IMR-90 (cell line): Measurements from ENCODE around the gene NMNAT1. TPM values are rescaled to one million over a fixed set of nuclear protein-coding genes. Genes with fewer than 3 reads are reported as not detected.

Source experiments
- ATAC-seq: fragments of 200-7000 bp; cut with Tn5 transposase; 2 replicates; pipeline ENCODE4 v1.9.1; 2020; ENCODE audit warnings: low read depth, mild to moderate bottlenecking, moderate library complexity
- BruUV-seq: library from RNA; stranded (reverse); fragments of 400-500 nt; replicated peaks from 2 replicates; lab custom pipeline; 2021; lab: Mats Ljungman, UMichigan
- CTCF ChIA-PET: fragments of 300-600 bp; formaldehyde crosslinking; extraction: SDS; loops from one replicate; lab custom pipeline; 2021; ENCODE audit warnings: antibody characterized with exemption; lab: Yijun Ruan, JAX
- POLR2A ChIA-PET: fragments of 300-600 bp; sonication (Branson Sonifier 250); formaldehyde crosslinking; loops from one replicate; lab custom pipeline; 2022; ENCODE audit warnings: antibody characterized with exemption; ENCODE audit not compliant: unreplicated experiment; lab: Charles Lee
- DNase-seq: peaks from one replicate; pipeline ENCODE4 v3.0.0; 2013
- H2AFZ ChIP-seq: replicated peaks from 2 replicates; pipeline ENCODE3; 2013; ENCODE audit warnings: low read length, mild to moderate bottlenecking; ENCODE audit not compliant: poor library complexity
- H2AK5ac ChIP-seq: 2 replicates; pipeline ENCODE4 v1.6.1; 2013; ENCODE audit warnings: low read depth, low read length, inconsistent platforms
- H2AK9ac ChIP-seq: replicated peaks from 2 replicates; pipeline ENCODE3; 2013; ENCODE audit warnings: mild to moderate bottlenecking, low read depth, low read length, moderate library complexity; ENCODE audit not compliant: poor library complexity
- H2BK120ac ChIP-seq: 2 replicates; pipeline ENCODE4 v1.6.1; 2013; ENCODE audit warnings: low read depth, low read length, inconsistent platforms
- H2BK15ac ChIP-seq: 3 replicates; pipeline ENCODE4 v1.6.1; 2013; ENCODE audit warnings: low read depth, low read length, inconsistent platforms
- H2BK20ac ChIP-seq: 2 replicates; pipeline ENCODE4 v1.6.1; 2013; ENCODE audit warnings: low read depth, mild to moderate bottlenecking, inconsistent platforms, low read length, moderate library complexity
- H2BK5ac ChIP-seq: 2 replicates; pipeline ENCODE4 v1.6.1; 2013; ENCODE audit warnings: mild to moderate bottlenecking, low read depth, low read length, inconsistent platforms; ENCODE audit not compliant: poor library complexity, severe bottlenecking
- H3K14ac ChIP-seq: replicated peaks from 2 replicates; pipeline ENCODE4 v1.6.1; 2013; ENCODE audit warnings: low read depth, low read length, inconsistent platforms
- H3K18ac ChIP-seq: 2 replicates; pipeline ENCODE4 v1.6.1; 2013; ENCODE audit warnings: low read depth, low read length, control low read depth
- H3K23ac ChIP-seq: 2 replicates; pipeline ENCODE4 v1.6.1; 2013; ENCODE audit warnings: low read depth, low read length, inconsistent platforms
- H3K27ac ChIP-seq: 2 replicates; pipeline ENCODE4 v1.5.1; 2013; ENCODE audit warnings: mild to moderate bottlenecking, control low read depth, low read length; ENCODE audit not compliant: insufficient read depth
- H3K27me3 ChIP-seq: 2 replicates; pipeline ENCODE4 v1.6.1; 2013; ENCODE audit warnings: low read length; ENCODE audit not compliant: control insufficient read depth, insufficient read depth
- H3K36me3 ChIP-seq: 2 replicates; pipeline ENCODE4 v1.6.1; 2013; ENCODE audit warnings: low read length, mixed read lengths; ENCODE audit not compliant: control insufficient read depth, insufficient read depth
- H3K4ac ChIP-seq: 2 replicates; pipeline ENCODE4 v1.6.1; 2013; ENCODE audit warnings: low read depth, low read length, inconsistent platforms
- H3K4me1 ChIP-seq: 2 replicates; pipeline ENCODE4 v1.6.1; 2013; ENCODE audit warnings: low read length, mixed read lengths; ENCODE audit not compliant: control insufficient read depth, insufficient read depth
- H3K4me2 ChIP-seq: 2 replicates; pipeline ENCODE4 v1.6.1; 2013; ENCODE audit warnings: low read depth, mild to moderate bottlenecking, control low read depth, low read length, moderate library complexity
- H3K4me3 ChIP-seq: 2 replicates; pipeline ENCODE4 v1.5.1; 2013; ENCODE audit warnings: low read depth, mild to moderate bottlenecking, control low read depth, low read length, moderate library complexity; ENCODE audit not compliant: insufficient read depth
- H3K56ac ChIP-seq: 2 replicates; pipeline ENCODE4 v1.6.1; 2013; ENCODE audit warnings: low read length, inconsistent platforms; ENCODE audit not compliant: insufficient read depth; ENCODE audit errors: extremely low read depth
- H3K79me1 ChIP-seq, 2 experiments: 2 replicates each; pipeline ENCODE4 v1.6.1; 2013; ENCODE audit warnings: low read length in 2 of 2, inconsistent platforms in 1 of 2, low read depth in 1 of 2
- H3K9ac ChIP-seq: 2 replicates; pipeline ENCODE4 v1.6.1; 2013; ENCODE audit warnings: low read depth, low read length, control low read depth
- H3K9me1 ChIP-seq: 2 replicates; pipeline ENCODE4 v1.6.1; 2013; ENCODE audit warnings: low read length, inconsistent platforms; ENCODE audit not compliant: insufficient read depth
- H3K9me3 ChIP-seq: 2 replicates; pipeline ENCODE4 v1.6.1; 2013; ENCODE audit warnings: low read length; ENCODE audit not compliant: control insufficient read depth, insufficient read depth
- H4K20me1 ChIP-seq: 2 replicates; pipeline ENCODE4 v1.6.1; 2013; ENCODE audit warnings: low read length, inconsistent platforms; ENCODE audit not compliant: insufficient read depth
- H4K5ac ChIP-seq: 2 replicates; pipeline ENCODE4 v1.6.1; 2013; ENCODE audit warnings: mild to moderate bottlenecking, low read depth, low read length, control low read depth
- H4K8ac ChIP-seq, 2 experiments: 2 replicates each; pipeline ENCODE4 v1.6.1; 2013; ENCODE audit warnings: low read depth in 2 of 2, low read length in 2 of 2, control low read depth in 1 of 2, inconsistent platforms in 1 of 2
- H4K91ac ChIP-seq: 2 replicates; pipeline ENCODE4 v1.6.1; 2013; ENCODE audit warnings: low read depth, low read length, inconsistent platforms; ENCODE audit not compliant: insufficient read depth
- CEBPB ChIP-seq: IDR thresholded peaks from 2 replicates; pipeline ENCODE4 v1.6.1; 2012; ENCODE audit warnings: low read depth, low read length, improper control_type of control experiment
- CHD1 ChIP-seq: IDR thresholded peaks from 2 replicates; pipeline ENCODE4 v1.6.1; 2012; ENCODE audit warnings: low read depth, low read length, improper control_type of control experiment
- FOS ChIP-seq: fragments of 150-350 bp; IDR thresholded peaks from 2 replicates; pipeline ENCODE4 v1.6.1; 2016; ENCODE audit warnings: low read depth, low read length
- MAFK ChIP-seq: IDR thresholded peaks from 2 replicates; pipeline ENCODE4 v1.6.1; 2012; ENCODE audit warnings: low read depth, low read length, improper control_type of control experiment
- MAZ ChIP-seq: IDR thresholded peaks from 2 replicates; pipeline ENCODE4 v1.6.1; 2012; ENCODE audit warnings: low read depth, mild to moderate bottlenecking, low read length, improper control_type of control experiment, moderate library complexity, borderline replicate concordance
- POLR2A ChIP-seq: IDR thresholded peaks from 2 replicates; pipeline ENCODE4 v1.6.1; 2012; ENCODE audit warnings: mild to moderate bottlenecking, low read depth, low read length
- RAD21 ChIP-seq: IDR thresholded peaks from 2 replicates; pipeline ENCODE4 v1.6.1; 2012; ENCODE audit warnings: low read length, improper control_type of control experiment
- RCOR1 ChIP-seq: IDR thresholded peaks from 2 replicates; pipeline ENCODE4 v1.6.1; 2012; ENCODE audit warnings: mild to moderate bottlenecking, low read length, improper control_type of control experiment; ENCODE audit not compliant: insufficient replicate concordance
- RFX5 ChIP-seq: IDR thresholded peaks from 2 replicates; pipeline ENCODE4 v1.8.0; 2012; ENCODE audit warnings: low read depth, mild to moderate bottlenecking, low read length, moderate library complexity
- SMC3 ChIP-seq: fragments of 150-350 bp; IDR thresholded peaks from 2 replicates; pipeline ENCODE4 v1.6.1; 2016; ENCODE audit warnings: low read depth, mild to moderate bottlenecking, antibody characterized with exemption, low read length, moderate library complexity
- WGBS, 2 experiments: methylation state at CpG; one replicate each; pipeline versions ENCODE4 v1.1.5 to v1.1.7; 2013; ENCODE audit warnings: missing lambda C conversion rate in 2 of 2; ENCODE audit not compliant: insufficient read length in 1 of 2; ENCODE audit errors: extremely low coverage in 2 of 2; 5-methylcytosine and 5-hydroxymethylcytosine counted together
- dilution Hi-C: fragments of 300-500 bp; cut with HindIII; formaldehyde crosslinking; loops from one replicate; pipeline ENCODE4 v1.14.3; 2018; ENCODE audit warnings: low sequenced_read_pairs; ENCODE audit not compliant: unreplicated experiment
- in situ Hi-C: fragments of 300-500 bp; cut with MboI; formaldehyde crosslinking; loops from 3 replicates; pipeline ENCODE4 v1.14.3; 2019; ENCODE audit warnings: low sequenced_read_pairs, inconsistent platforms, mixed read lengths
- intact Hi-C: fragments of 100-400 bp; cut with micrococcal nuclease; formaldehyde crosslinking; loops from 2 replicates; pipeline ENCODE4 v1.10.0; 2022
- polyA plus RNA-seq, 3 experiments: library from polyadenylated mRNA; depleted of rRNA; stranded (reverse); fragments of >200 nt; gene quantifications; 2 replicates each; pipeline ENCODE4 v1.2.3, GENCODE V29; 2012; ENCODE audit warnings: low replicate concordance in 1 of 3
- total RNA-seq: library from RNA; depleted of rRNA; stranded (reverse); fragments of >200 nt; gene quantifications from 2 replicates; pipeline ENCODE4 v1.2.3, GENCODE V29; 2012
- TF ChIP-seq, protein P1 (sequence below): conservative IDR thresholded peaks from 2 replicates; pipeline ENCODE4 v1.5.1; 2012; ENCODE audit warnings: mild to moderate bottlenecking, low read depth, low read length, improper control_type of control experiment

Gene NMNAT1
- total and polyA plus RNA-seq, 2 of the 4 experiments (the other 2 are of a cell fraction): 9.1 to 11.7 TPM

DNA sequence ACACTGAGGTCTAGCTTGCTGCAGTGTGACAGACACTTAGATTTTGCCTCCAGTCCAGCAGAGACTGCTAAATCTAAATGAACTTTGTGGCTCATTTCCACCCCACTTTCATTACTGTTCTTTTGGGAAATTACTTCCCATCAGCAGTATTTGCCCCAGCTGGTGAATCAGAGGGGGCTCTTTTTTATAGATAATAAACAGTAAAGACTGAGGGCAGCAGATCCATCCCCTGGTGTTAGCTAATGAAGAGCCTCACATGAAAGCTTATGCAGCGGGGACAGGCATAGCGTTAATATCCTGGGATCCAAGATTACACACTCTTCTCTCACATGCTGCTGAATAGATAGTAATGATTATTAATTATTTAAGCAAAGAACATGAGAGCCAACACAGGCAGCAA lies 26.8 kb upstream of the NMNAT1 start:
- dilution Hi-C loops (no loop called here), intact Hi-C loops (no loop called here), in situ Hi-C loops (no loop called here)
- Histone ChIP-seq H2BK5ac (no peak overlapping the region), H3K79me1 (no peaks in the 10 kb centered on the region), H3K27ac (no peak overlapping the region), H4K20me1 (no peaks in the 10 kb centered on the region), H3K9ac (no peak overlapping the region), H2BK15ac (no peak overlapping the region), H3K4ac (no peak overlapping the region), H2BK120ac (no peak overlapping the region), H2AK9ac (no peak overlapping the region), H4K5ac (no peak overlapping the region), H4K8ac (no peak overlapping the region), H3K9me3 (no peaks in the 10 kb centered on the region), H3K56ac (no peak overlapping the region), H2AFZ (no peak overlapping the region), H3K36me3 (no peaks in the 10 kb centered on the region), H3K23ac (no peak overlapping the region), H3K18ac (no peak overlapping the region), H2BK20ac (no peak overlapping the region), H3K4me3 (no peak overlapping the region), H3K14ac (no peak overlapping the region), H2AK5ac (no peak overlapping the region), H3K4me2 (no peak overlapping the region), H3K9me1 (no peaks in the 10 kb centered on the region), H4K91ac (no peak overlapping the region), H3K27me3 (no peaks in the 10 kb centered on the region), H3K4me1 (no peaks in the 10 kb centered on the region)
- WGBS, 2 experiments: no CpG with 5 or more reads among the region's 2 CpGs
- POLR2A ChIA-PET: no interaction called here
- no peak for ATAC-seq
- DNase-seq: no peak
- CTCF ChIA-PET: no interaction called here
- no TSS peak for BruUV-seq
- TF ChIP-seq SMC3 (no peak), POLR2A (no peak), CEBPB (no peak), RAD21 (no peak), MAFK (no peak), RFX5 (no peak), FOS (no peak), MAZ (no peak), CHD1 (no peak), RCOR1 (no peak)
- TF ChIP-seq, protein P1, sequence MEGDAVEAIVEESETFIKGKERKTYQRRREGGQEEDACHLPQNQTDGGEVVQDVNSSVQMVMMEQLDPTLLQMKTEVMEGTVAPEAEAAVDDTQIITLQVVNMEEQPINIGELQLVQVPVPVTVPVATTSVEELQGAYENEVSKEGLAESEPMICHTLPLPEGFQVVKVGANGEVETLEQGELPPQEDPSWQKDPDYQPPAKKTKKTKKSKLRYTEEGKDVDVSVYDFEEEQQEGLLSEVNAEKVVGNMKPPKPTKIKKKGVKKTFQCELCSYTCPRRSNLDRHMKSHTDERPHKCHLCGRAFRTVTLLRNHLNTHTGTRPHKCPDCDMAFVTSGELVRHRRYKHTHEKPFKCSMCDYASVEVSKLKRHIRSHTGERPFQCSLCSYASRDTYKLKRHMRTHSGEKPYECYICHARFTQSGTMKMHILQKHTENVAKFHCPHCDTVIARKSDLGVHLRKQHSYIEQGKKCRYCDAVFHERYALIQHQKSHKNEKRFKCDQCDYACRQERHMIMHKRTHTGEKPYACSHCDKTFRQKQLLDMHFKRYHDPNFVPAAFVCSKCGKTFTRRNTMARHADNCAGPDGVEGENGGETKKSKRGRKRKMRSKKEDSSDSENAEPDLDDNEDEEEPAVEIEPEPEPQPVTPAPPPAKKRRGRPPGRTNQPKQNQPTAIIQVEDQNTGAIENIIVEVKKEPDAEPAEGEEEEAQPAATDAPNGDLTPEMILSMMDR: no peak
